ENCODE measurements around the gene MOG.

The MOG gene

GRCh38 chr6:29656798-29657197 is at the start of gene MOG:
MOG (plus strand) TSS chr6:29657092; CDS start chr6:29657210, 118 bp downstream.
- DNase-seq (ENCODE audit: low read depth) = no peak

- DNase-seq (ENCODE audit: low read depth) = no peak
Measured at GRCh38 chr6:29608131-29608530, 48.8 kb upstream of the MOG start.

- no peak for DNase-seq (ENCODE audit: low read depth)
Measured at GRCh38 chr6:29610540-29610939, 46.4 kb upstream of the MOG start.

- no peak for DNase-seq (ENCODE audit: low read depth)
Measured at GRCh38 chr6:29611426-29611825, 45.5 kb upstream of the MOG start.

- no peak for DNase-seq (ENCODE audit: low read depth)
Measured at GRCh38 chr6:29617782-29618554, 38.9 kb upstream of the MOG start.

GRCh38 chr6:29619578-29620160 is 37.2 kb upstream of the MOG start:
- DNase-seq (ENCODE audit: low read depth) = no peak

GRCh38 chr6:29620630-29621029 is 36.3 kb upstream of the MOG start:
- no peak for DNase-seq (ENCODE audit: low read depth)

GRCh38 chr6:29624520-29624961 is 32.4 kb upstream of the MOG start:
- DNase-seq (ENCODE audit: low read depth) = no peak

GRCh38 chr6:29625337-29625930 is 31.5 kb upstream of the MOG start:
- no peak for DNase-seq (ENCODE audit: low read depth)

GRCh38 chr6:29626948-29627754 is 29.7 kb upstream of the MOG start:
- no peak for DNase-seq (ENCODE audit: low read depth)

- no peak for DNase-seq (ENCODE audit: low read depth)
Measured at GRCh38 chr6:29627755-29628418, 29.0 kb upstream of the MOG start.

GRCh38 chr6:29628419-29629281 is 28.2 kb upstream of the MOG start:
- no peak for DNase-seq (ENCODE audit: low read depth)

GRCh38 chr6:29629571-29629970 is 27.3 kb upstream of the MOG start:
- DNase-seq (ENCODE audit: low read depth) = no peak

GRCh38 chr6:29630315-29630714 is 26.6 kb upstream of the MOG start:
- DNase-seq (ENCODE audit: low read depth) = no peak

GRCh38 chr6:29631209-29631810 is 25.6 kb upstream of the MOG start:
- DNase-seq (ENCODE audit: low read depth) = no peak

GRCh38 chr6:29631860-29632731 is 24.8 kb upstream of the MOG start:
- DNase-seq (ENCODE audit: low read depth) = no peak

- no peak for DNase-seq (ENCODE audit: low read depth)
Measured at GRCh38 chr6:29632789-29633533, 23.9 kb upstream of the MOG start, which contains the start of gene GABBR1. GABBR1 (minus strand) TSS chr6:29633183; CDS start chr6:29632385, 798 bp downstream.

- DNase-seq (ENCODE audit: low read depth) = no peak
Measured at GRCh38 chr6:29633534-29633905, 23.4 kb upstream of the MOG start.

- no peak for DNase-seq (ENCODE audit: low read depth)
Measured at GRCh38 chr6:29637247-29637646, 19.6 kb upstream of the MOG start.

All from HS-27A (cell line).